Neuronal stem cell (in vitro differentiated cells): Measurements from ENCODE around the gene MRPL58.

ENCODE experiments used
- DNase-seq: peaks from one replicate; pipeline ENCODE4 v3.0.0-alpha.2; 2013; ENCODE audit warnings: low spot score
- H2AFZ ChIP-seq: one replicate; pipeline ENCODE4 v1.6.1; 2013; ENCODE audit warnings: mild to moderate bottlenecking, low read length, inconsistent platforms
- H2AK5ac ChIP-seq: 2 replicates; pipeline ENCODE4 v1.6.1; 2013; ENCODE audit warnings: low read depth, mild to moderate bottlenecking, inconsistent platforms, low read length, moderate library complexity, mixed read lengths
- H2BK120ac ChIP-seq: 2 replicates; pipeline ENCODE4 v1.6.1; 2013; ENCODE audit warnings: low read depth, mild to moderate bottlenecking, inconsistent platforms, low read length, moderate library complexity, mixed read lengths
- H2BK12ac ChIP-seq: one replicate; pipeline ENCODE4 v1.6.1; 2013; ENCODE audit warnings: low read length, inconsistent platforms
- H2BK15ac ChIP-seq: 2 replicates; pipeline ENCODE4 v1.6.1; 2013; ENCODE audit warnings: mild to moderate bottlenecking, low read length, inconsistent platforms, mixed read lengths
- H2BK5ac ChIP-seq: one replicate; pipeline ENCODE4 v1.6.1; 2013; ENCODE audit warnings: inconsistent platforms, mild to moderate bottlenecking, low read length, moderate library complexity
- H3K14ac ChIP-seq: one replicate; pipeline ENCODE4 v1.6.1; 2013; ENCODE audit warnings: low read length, inconsistent platforms
- H3K18ac ChIP-seq: 2 replicates; pipeline ENCODE4 v1.6.1; 2013; ENCODE audit warnings: low read length, inconsistent platforms
- H3K23ac ChIP-seq: 2 replicates; pipeline ENCODE4 v1.6.1; 2013; ENCODE audit warnings: low read depth, mild to moderate bottlenecking, mixed read lengths, low read length, inconsistent platforms; ENCODE audit not compliant: poor library complexity
- H3K27ac ChIP-seq: replicated peaks from 3 replicates; pipeline ENCODE4 v1.5.1; 2013; ENCODE audit warnings: low read length, inconsistent platforms
- H3K27me3 ChIP-seq, 3 experiments: 2 replicates each; pipeline ENCODE4 v1.6.1; 2013; ENCODE audit warnings: low read length in 3 of 3, mild to moderate bottlenecking in 2 of 3, inconsistent platforms in 1 of 3, low read depth in 1 of 3, mixed read lengths in 1 of 3, moderate library complexity in 1 of 3; ENCODE audit not compliant: control insufficient read depth in 3 of 3, insufficient read depth in 3 of 3
- H3K36me3 ChIP-seq, 2 donors: replicated peaks in 1 of 2; 2 replicates each; pipeline ENCODE4 v1.6.1; 2013; ENCODE audit warnings: low read length in 2 of 2; ENCODE audit not compliant: control insufficient read depth in 2 of 2, insufficient read depth in 2 of 2
- H3K4ac ChIP-seq: 2 replicates; pipeline ENCODE4 v1.6.1; 2013; ENCODE audit warnings: inconsistent platforms, mild to moderate bottlenecking, low read length, moderate library complexity
- H3K4me1 ChIP-seq, 2 donors: 1 replicate in 1 of 2; 2 replicates in 1 of 2; pipeline ENCODE4 v1.6.1; 2013; ENCODE audit warnings: low read length in 2 of 2, low read depth in 1 of 2; ENCODE audit not compliant: control insufficient read depth in 2 of 2, insufficient read depth in 1 of 2
- H3K4me2 ChIP-seq: one replicate; pipeline ENCODE4 v1.6.1; 2013; ENCODE audit warnings: mild to moderate bottlenecking, low read length, inconsistent platforms; ENCODE audit not compliant: insufficient read depth, poor library complexity, severe bottlenecking
- H3K4me3 ChIP-seq, 2 donors: 2 replicates each; pipeline ENCODE4 v1.5.1; 2013; ENCODE audit warnings: low read length in 2 of 2, mild to moderate bottlenecking in 2 of 2, inconsistent platforms in 1 of 2, moderate library complexity in 1 of 2
- H3K79me1 ChIP-seq: one replicate; pipeline ENCODE4 v1.6.1; 2013; ENCODE audit warnings: low read depth, mild to moderate bottlenecking, inconsistent platforms, low read length, moderate library complexity
- H3K9ac ChIP-seq: one replicate; pipeline ENCODE4 v1.6.1; 2013; ENCODE audit warnings: mild to moderate bottlenecking, low read depth, low read length, inconsistent platforms; ENCODE audit not compliant: poor library complexity
- H3K9me3 ChIP-seq, 2 donors: replicated peaks in 1 of 2; 2 replicates each; pipeline versions ENCODE3 to v1.6.1; 2013; ENCODE audit warnings: low read length in 2 of 2, mild to moderate bottlenecking in 2 of 2, inconsistent platforms in 1 of 2, low read depth in 1 of 2, mixed read lengths in 1 of 2, moderate library complexity in 1 of 2; ENCODE audit not compliant: control insufficient read depth in 2 of 2, insufficient read depth in 1 of 2
- H4K8ac ChIP-seq: one replicate; pipeline ENCODE4 v1.6.1; 2013; ENCODE audit warnings: low read depth, mild to moderate bottlenecking, inconsistent platforms, low read length, moderate library complexity
- H4K91ac ChIP-seq: one replicate; pipeline ENCODE4 v1.6.1; 2013; ENCODE audit warnings: low read length, low read depth, mild to moderate bottlenecking, inconsistent platforms; ENCODE audit not compliant: poor library complexity
- WGBS, 2 donors: extraction: QIAGEN DNeasy Blood & Tissue Kit; methylation state at CpG; one replicate each; pipeline ENCODE4 v1.1.7; 2013; ENCODE audit warnings: missing lambda C conversion rate in 2 of 2, mixed read lengths in 1 of 2; ENCODE audit not compliant: insufficient read length in 2 of 2, insufficient replicate concordance in 1 of 2; ENCODE audit errors: extremely low coverage in 2 of 2; 5-methylcytosine and 5-hydroxymethylcytosine counted together

The MRPL58 gene

DNA sequence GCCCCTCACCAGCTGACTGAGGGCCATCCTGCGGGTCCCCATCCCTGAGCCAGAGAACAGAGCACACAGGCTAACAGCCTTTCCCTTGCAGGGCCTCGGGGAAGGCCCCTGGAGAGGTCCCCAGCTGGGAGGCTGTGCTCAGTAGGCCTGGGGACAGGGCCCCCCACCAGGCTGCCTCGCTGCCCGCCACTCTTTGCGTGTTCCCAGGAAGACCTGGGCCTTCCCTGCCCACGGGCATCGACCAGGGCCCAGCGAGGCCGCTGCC is 40.7 kb upstream of the MRPL58 start:
- Histone ChIP-seq H2BK5ac (no peak overlapping the region), H2BK12ac (no peak overlapping the region), H4K91ac (no peak overlapping the region), H3K9me3 (no peaks in the 10 kb centered on the region), H3K4me3 (peak overlapping the region; percentile 44 to 90), H3K27me3 (peaks cover 2 to 57% (median 45%) of the 10 kb centered on the region in 3 experiments), H3K4ac (peak overlapping the region; percentile 37), H3K4me2 (peak overlapping the region; percentile 100), H2AFZ (peak overlapping the region; percentile 91), H3K36me3 (no peaks in the 10 kb centered on the region), H3K79me1 (peaks cover 2% of the 10 kb centered on the region), H2BK120ac (no peak overlapping the region), H3K23ac (peak overlapping the region; percentile 6), H3K14ac (no peak overlapping the region), H3K18ac (peak overlapping the region; percentile 89), H2BK15ac (peak overlapping the region; percentile 1), H4K8ac (no peak overlapping the region), H3K9ac (peak overlapping the region; percentile 84), H2AK5ac (peak overlapping the region; percentile 10), H3K27ac (no peak overlapping the region), H3K4me1 (peaks cover 5 to 6% of the 10 kb centered on the region in 2 donors)
- no peak for DNase-seq
- no CpG with 5 or more reads among the region's 9 CpGs for WGBS, 2 donors

DNA sequence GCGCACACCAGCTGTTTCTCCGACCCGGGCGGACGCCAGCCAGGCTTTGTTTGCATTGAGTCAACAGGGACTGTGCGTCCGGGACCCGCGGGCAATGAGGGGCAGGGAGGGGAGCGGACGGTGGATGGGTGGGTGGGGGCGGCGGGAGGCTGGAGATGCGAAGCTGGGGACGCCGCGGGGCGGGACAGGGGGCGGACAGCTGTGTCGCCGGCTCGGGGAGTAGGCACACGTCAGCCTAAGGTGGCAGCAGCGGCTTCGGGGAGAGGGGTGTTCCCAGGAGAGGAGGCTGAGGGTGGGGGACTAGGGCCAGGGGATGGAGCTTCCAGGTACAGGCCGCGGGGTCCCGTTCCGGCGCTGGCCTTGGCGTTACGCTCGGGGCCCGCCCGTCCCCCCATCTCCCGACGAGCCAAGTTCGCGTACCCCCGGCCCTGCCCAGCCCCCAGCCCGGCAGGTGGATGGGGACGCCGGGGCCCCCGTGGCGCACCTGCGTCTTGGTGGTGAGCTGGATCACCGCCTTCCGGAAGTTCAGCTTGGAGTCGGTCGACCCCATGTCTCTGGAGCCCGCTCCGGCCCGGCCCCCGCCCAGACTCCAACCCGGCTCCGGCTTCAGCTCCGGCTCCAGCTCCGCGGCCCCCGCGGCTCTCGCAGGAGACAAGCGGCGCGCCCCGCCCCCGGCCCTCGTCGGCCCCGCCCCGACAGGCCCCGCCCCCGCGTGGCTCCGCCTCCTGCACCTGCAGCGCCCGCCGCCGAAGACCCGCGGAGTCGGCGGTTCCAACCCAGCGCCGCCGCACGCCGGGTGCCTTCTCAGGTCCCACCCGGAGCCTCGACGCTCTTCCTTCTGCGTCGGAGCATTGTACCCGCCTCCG is 40.1 kb upstream of the MRPL58 start, which contains the start of gene HID1:
Gene HID1, minus strand, starts transcription at position 653 of the 866 bp plus-strand sequence. Its CDS starts 103 bp downstream, at position 550.
- Histone ChIP-seq H3K27ac (no peak within 1 kb of the TSS), H2BK12ac (no peak within 1 kb of the TSS), H3K4me1 (peaks cover 5 to 6% of the 10 kb centered on the region in 2 donors), H2BK15ac (peak within 1 kb of the TSS; percentile 58), H3K27me3 (peaks cover 2 to 57% (median 45%) of the 10 kb centered on the region in 3 experiments), H3K4me2 (peak within 1 kb of the TSS; percentile 100), H3K9me3 (no peaks in the 10 kb centered on the region), H3K79me1 (peaks cover 2% of the 10 kb centered on the region), H2BK120ac (no peak within 1 kb of the TSS), H2AFZ (peak within 1 kb of the TSS; percentile 91), H3K14ac (no peak within 1 kb of the TSS), H3K4ac (peak within 1 kb of the TSS; percentile 37), H4K8ac (no peak within 1 kb of the TSS), H2BK5ac (no peak within 1 kb of the TSS), H3K36me3 (no peaks in the 10 kb centered on the region), H4K91ac (no peak within 1 kb of the TSS), H3K9ac (peak within 1 kb of the TSS; percentile 84), H3K18ac (peak within 1 kb of the TSS; percentile 96), H2AK5ac (peak within 1 kb of the TSS; percentile 10), H3K4me3 (peak within 1 kb of the TSS; percentile 44 to 90), H3K23ac (peak within 1 kb of the TSS; percentile 20)
- no CpG with 5 or more reads among the region's 95 CpGs for WGBS, 2 donors
- peak; percentile 68 for DNase-seq

DNA sequence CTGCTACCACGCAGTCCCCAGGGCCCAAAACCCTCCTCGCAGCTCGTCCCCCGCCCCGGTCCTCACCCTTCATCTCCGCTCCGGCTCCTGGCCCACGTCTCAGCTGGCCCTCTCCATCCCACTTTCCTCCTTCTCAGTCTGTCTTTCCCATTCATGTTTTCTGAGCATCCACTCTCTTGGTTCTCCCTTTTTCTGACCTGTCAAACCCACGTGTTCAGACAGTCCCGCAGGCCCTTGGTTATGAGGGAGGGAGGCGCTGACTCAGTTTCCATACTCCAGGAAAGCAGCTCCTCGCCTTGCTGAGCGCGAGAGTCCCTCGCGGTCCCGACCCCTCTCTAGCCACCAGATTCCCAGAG is 39.5 kb upstream of the MRPL58 start:
- H2BK120ac ChIP-seq = no peak overlapping the region
- peaks cover 2% of the 10 kb centered on the region for H3K79me1 ChIP-seq
- H3K4me3 ChIP-seq = peak overlapping the region; percentile 44 to 76
- no peak overlapping the region for H2BK15ac ChIP-seq
- no peak overlapping the region for H3K27ac ChIP-seq
- H3K9me3 ChIP-seq = no peaks in the 10 kb centered on the region
- H3K36me3 ChIP-seq = no peaks in the 10 kb centered on the region
- no peak for DNase-seq
- no peak overlapping the region for H2BK12ac ChIP-seq
- H3K4me1 ChIP-seq = peaks cover 5 to 6% of the 10 kb centered on the region in 2 donors
- H3K4me2 ChIP-seq = peak overlapping the region; percentile 100
- H3K27me3 ChIP-seq = peaks cover 2 to 57% (median 45%) of the 10 kb centered on the region in 3 experiments
- H3K23ac ChIP-seq = no peak overlapping the region
- H2AFZ ChIP-seq = peak overlapping the region; percentile 91
- peak overlapping the region; percentile 79 for H3K9ac ChIP-seq
- H4K8ac ChIP-seq = no peak overlapping the region
- H4K91ac ChIP-seq = no peak overlapping the region
- no peak overlapping the region for H2AK5ac ChIP-seq
- H3K14ac ChIP-seq = no peak overlapping the region
- H2BK5ac ChIP-seq = no peak overlapping the region
- no peak overlapping the region for H3K4ac ChIP-seq
- H3K18ac ChIP-seq = peak overlapping the region; percentile 96
- WGBS, 2 donors = no CpG with 5 or more reads among the region's 17 CpGs

DNA sequence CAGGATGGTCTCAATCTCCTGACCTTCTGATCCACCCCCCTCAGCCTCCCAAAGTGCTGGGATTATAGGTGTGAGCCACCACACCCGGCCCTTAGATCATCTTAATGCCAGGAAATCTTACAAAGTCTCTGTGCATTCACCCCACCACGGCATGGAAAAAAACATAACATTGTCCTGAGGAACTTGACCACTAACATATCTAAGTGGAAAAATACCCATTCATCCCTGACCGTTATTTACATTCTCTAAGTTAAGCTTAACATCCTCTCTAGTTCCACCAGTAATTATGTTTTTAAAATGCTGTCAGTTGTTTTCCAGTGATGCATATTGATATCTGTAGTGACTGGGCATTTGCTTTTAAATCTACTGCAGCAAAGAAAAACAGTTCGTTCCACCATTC is 36.5 kb upstream of the MRPL58 start:
- H3K36me3 ChIP-seq = no peaks in the 10 kb centered on the region
- no peak overlapping the region for H2AK5ac ChIP-seq
- no peak overlapping the region for H3K4me3 ChIP-seq
- no peak overlapping the region for H3K14ac ChIP-seq
- H2BK12ac ChIP-seq = no peak overlapping the region
- peaks cover 0 to 2% of the 10 kb centered on the region in 2 donors for H3K9me3 ChIP-seq
- no peak overlapping the region for H2AFZ ChIP-seq
- no peak overlapping the region for H3K4ac ChIP-seq
- DNase-seq = no peak
- no peak overlapping the region for H4K91ac ChIP-seq
- peaks cover 2 to 43% (median 39%) of the 10 kb centered on the region in 3 experiments for H3K27me3 ChIP-seq
- H3K27ac ChIP-seq = no peak overlapping the region
- no peak overlapping the region for H3K23ac ChIP-seq
- no peak overlapping the region for H2BK15ac ChIP-seq
- H3K9ac ChIP-seq = no peak overlapping the region
- no peak overlapping the region for H3K18ac ChIP-seq
- H3K4me2 ChIP-seq = no peak overlapping the region
- WGBS, 2 donors = no CpG with 5 or more reads among the region's 4 CpGs
- no peak overlapping the region for H4K8ac ChIP-seq
- H2BK120ac ChIP-seq = no peak overlapping the region
- H2BK5ac ChIP-seq = no peak overlapping the region
- peaks cover 2% of the 10 kb centered on the region for H3K79me1 ChIP-seq
- peaks cover 5 to 6% of the 10 kb centered on the region in 2 donors for H3K4me1 ChIP-seq
